Left colon (tissue), 2 donors: ENCODE results near the gene LSM12. TPM values are rescaled to one million over a fixed set of nuclear protein-coding genes. Genes with fewer than 3 reads are reported as not detected.
"Not testable (repeated sequence)": the region's sequence is repeated elsewhere in the genome, so short reads cannot be mapped to it uniquely, and the experiment has no call there.

ENCODE experiments used
- ATAC-seq: fragments of 200-7000 bp; cut with Tn5 transposase; one replicate; pipeline ENCODE4 v1.9.1; 2020; ENCODE audit warnings: mild to moderate bottlenecking, moderate library complexity
- DNase-seq, 2 donors: peaks; one replicate each; pipeline ENCODE4 v3.0.0-alpha.2; 2020
- intact Hi-C, 2 donors: fragments of 100-400 bp; cut with DNase I in 1 of 2; cut with micrococcal nuclease in 1 of 2; formaldehyde crosslinking; loops; one replicate each; pipeline versions ENCODE4 v1.11.2 to v1.14.0; 2022; cut with DNase I, micrococcal nuclease
- total RNA-seq, 2 donors: library from RNA; stranded (reverse); fragmentation: NEBNext Ultra II Directional; extraction: Animal tissue kit (Norgen Biotek cat#: 25700); gene quantifications; one replicate each; pipeline ENCODE4 v1.2.1, GENCODE V29; 2021
- donor health status: DM: no; HTN: no; CAD: no.
- donor health status: DM: yes; HTN: yes; CAD: no.

The LSM12 gene
- total RNA-seq, 2 donors from 2014 or later: 43.4 to 59.7 TPM

DNA sequence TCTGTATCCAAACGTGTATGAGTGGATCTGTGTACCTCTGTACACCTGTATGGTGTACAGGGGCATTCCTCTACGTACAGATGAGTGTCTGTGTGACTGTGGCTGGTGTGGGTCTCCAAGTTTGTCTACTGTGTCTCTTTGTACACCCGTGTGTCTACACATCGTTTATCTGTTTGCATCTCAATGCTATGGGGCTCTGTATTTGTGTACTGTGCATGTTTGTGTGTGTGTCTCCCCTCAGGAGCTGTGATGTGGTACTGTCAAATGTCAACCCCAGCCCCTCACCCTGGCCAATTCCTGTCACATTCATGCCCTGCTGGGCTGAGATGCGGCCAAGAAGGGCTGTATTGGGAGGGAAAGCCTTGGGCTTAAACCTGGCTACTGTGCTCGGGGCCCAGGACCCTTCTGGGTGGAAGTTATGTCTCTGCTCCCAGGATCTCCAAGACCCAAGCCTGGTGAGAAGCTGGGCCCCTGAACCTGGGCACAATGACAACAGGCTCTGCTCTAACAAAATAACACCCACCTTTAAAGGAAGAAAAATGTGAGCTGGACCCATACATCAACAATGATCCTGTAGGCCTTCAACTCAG lies 65.5 kb downstream of the LSM12 start:
- no peak for ATAC-seq
- DNase-seq: no peak
- intact Hi-C loops: no loop called here

DNA sequence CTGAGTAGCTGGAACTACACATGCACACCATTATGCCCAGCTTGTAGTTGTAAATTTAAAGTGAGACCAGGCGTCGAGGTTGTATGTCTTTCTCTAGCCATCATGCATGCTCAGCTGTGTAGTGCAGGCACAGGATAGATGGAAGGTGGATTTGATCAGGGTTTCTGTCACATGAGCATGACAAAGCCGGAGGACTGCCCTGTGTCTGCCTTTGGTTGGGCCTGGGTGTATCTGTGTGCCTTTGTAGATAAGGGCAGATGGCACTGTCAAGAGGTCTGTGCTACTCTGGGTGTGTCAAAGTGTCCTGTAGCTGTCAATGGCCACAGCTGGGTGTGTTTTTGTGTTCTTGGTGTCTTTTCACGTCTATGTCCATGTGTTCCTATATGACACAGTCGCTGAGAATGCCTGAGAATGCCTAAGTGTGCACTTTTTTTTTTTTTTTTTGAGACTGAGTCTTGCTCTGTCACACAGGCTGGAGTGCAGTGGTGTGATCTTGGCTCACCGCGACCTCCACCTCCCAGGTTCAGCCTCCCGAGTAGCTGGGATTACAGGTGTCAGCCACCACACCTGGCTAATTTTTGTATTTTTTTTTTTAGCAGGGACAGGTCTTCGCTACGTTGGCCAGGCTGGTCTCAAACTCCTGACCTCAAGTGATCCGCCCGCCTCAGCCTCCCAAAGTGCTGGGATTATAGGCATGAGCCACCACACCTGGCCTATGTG lies 66.2 kb downstream of the LSM12 start:
- no peak for ATAC-seq
- no peak for DNase-seq
- intact Hi-C loops: no loop called here

DNA sequence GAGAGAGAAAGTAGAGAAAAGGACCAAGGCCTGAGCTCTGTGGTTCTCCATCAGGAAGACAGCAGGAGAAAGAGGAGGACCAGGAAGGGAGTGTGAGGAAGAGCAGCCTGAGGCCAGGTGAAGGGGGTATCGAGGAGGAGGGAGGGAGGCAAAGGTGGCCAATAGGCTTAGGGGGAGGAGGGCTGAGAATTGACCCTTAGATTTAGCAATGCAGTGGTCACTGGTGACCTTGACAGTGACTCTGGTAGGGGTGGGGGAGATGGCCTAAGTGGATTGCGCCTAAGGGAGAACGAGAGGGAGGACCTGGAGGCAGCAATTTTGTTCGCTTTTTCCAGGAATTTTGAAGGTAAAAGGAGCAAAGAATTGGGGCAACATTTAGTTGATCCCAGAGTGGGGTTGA lies 67.4 kb downstream of the LSM12 start:
- intact Hi-C loops: loop anchor here in 1 of 2 donors (10.0 kb wide), 1 partner anchor 54 kb away; the partner anchor contains the start of gene PPY
- ATAC-seq (no peak), DNase-seq (no peak)

DNA sequence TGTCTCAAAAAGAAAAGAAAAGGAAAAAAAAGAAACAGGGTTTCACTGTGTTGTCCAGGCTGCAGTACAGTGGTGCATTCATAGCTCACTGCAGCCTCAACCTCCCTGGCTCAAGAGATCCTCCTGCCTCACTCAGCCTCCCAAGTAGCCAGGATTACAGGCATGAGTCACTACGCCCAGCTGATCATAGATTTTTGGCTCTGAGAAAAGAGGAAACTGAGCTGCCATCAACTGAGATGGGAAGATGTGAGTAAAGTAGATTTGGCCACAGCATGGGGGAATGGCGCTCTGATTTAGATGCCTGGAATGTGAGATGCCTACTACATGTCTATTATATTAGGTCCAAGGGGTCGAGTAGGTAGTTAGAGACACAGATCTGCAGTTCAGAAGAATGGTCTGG lies 67.9 kb downstream of the LSM12 start:
- DNase-seq (no peak), ATAC-seq (no peak)
- intact Hi-C loops: loop anchor here in 1 of 2 donors (10.0 kb wide), 1 partner anchor 54 kb away; the partner anchor contains the start of gene PPY

DNA sequence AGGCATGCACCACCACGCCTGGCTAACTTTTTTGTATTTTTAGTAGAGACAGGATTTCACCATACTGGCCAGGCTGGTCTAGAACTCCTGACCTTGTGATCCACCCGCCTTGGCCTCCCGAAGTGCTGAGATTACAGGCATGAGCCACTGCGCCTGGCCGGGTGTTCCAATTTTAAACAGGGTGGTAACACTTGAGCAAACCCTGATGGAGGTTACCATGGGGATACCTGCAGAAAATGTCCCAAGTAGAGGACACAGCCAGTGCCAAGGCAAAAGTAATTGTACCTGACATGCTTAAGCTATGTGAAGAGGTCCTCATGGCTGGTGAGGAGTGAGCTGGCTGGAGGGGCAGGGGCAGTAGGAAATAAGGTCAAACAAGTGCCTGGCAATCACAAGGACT lies 69.3 kb downstream of the LSM12 start:
- ATAC-seq, DNase-seq: not testable (repeated sequence)
- intact Hi-C loops: loop anchor here in 1 of 2 donors (10.0 kb wide), 1 partner anchor 52 kb away; the partner anchor contains the start of gene PPY

DNA sequence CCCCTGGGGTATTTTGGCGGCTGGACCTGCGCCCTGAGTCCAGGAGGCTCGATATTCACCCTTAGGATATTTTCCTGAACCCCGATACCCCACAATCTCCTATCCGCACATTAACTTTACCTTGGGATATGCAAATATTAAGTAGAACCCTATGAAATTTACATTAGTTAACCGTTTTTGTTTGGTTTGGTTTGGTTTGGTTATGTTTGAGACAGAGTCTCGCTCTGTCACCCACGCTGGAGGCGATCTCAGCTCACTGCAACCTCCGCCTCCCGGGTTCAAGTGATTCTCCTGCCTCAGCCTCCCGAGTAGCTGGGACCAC lies 71.4 kb downstream of the LSM12 start:
- no peak for ATAC-seq
- DNase-seq: no peak
- intact Hi-C loops: loop anchor here in 1 of 2 donors (10.0 kb wide), 1 partner anchor 50 kb away; the partner anchor contains the start of gene PPY

DNA sequence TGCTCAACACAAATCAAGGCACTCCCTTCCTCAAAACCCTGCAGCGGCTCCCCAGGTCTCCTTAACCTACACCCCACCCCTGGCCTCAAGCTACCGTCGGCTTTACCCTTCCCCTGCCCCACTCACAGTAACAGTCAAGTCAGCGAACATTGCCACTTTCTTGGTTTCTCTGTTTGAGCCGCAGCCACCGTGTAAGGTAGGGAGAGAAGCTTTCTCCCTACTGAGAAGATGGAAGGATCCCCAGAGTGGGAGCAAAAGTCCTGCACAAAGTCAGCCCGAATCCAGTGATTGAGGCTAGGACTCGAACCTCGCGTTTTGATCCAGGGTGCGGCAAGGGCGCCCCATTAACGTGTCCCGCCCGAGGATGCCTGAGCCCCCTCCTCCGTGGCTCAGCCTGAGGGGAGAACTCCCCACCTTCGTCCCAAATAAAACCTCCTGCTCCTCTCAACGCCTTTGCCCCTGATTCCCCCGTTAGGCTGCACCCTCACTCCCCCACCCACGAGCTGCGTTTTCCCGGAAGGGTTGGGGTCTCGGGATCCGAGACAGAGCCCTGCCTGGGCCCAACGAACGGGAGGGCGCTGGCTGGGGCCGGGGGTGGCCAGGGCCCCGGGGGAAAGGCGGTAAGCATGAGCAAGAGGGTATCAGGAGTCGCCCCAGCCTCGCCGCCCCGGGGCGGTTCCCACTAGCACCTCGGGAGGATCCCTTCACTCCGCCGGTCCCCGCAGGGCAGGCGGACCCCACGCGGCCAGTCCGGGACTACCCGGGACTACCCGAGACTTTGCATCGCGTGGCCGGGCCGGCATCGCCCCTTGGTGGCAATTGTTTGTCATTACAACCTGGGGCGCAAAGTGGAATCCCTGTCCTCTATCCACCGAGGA lies 72.0 kb downstream of the LSM12 start:
- intact Hi-C loops: loop anchor here in 1 of 2 donors (10.0 kb wide), 1 partner anchor 50 kb away; the partner anchor contains the start of gene PPY
- peak; percentile 85 for ATAC-seq

DNA sequence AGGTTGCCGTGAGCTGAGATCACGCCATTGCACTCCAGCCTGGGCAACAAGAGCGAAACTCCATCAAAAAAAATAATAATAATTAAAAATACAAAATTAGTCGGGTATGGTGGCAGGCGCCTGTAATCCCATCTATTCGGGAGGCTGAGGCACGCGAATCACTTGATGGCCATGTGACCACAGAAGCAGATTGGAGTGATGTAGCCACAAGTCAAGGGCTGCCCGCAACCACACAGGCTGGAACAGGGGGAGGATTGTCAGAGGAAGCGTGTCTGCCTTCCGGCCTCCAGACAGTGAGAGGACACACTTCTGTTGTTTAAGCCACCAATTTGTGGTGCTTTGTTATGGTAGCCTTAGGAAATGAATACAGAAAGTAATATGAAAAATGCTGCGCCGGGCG lies 73.8 kb downstream of the LSM12 start:
- DNase-seq: no peak
- intact Hi-C loops: loop anchor here in 1 of 2 donors (10.0 kb wide), 1 partner anchor 48 kb away; the partner anchor contains the start of gene PPY
- ATAC-seq: no peak

More for the DNA sequence above, 72.0 kb downstream of the LSM12 start:
- DNase-seq: peak in 1 of 2 donors; percentile 57

DNA sequence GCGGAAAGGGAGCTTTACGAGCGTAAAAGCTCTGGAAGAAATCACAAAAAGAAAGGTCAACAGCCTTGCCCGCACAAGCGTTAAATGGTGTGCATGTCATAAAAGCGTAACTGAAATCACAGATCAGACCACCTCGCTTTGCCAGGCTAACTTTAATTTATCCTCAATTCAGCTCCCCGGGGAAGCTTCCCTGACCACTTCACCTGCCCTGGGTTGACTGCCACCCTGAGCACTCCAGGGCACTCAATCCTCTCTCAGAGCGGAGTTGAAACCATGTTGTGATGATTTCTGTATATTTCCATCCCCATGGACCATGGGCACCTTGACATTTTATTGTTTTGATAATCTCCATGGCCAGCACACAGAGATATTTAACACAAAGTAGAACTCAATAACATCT lies 78.2 kb downstream of the LSM12 start:
- intact Hi-C loops: no loop called here
- DNase-seq (no peak), ATAC-seq (no peak)

DNA sequence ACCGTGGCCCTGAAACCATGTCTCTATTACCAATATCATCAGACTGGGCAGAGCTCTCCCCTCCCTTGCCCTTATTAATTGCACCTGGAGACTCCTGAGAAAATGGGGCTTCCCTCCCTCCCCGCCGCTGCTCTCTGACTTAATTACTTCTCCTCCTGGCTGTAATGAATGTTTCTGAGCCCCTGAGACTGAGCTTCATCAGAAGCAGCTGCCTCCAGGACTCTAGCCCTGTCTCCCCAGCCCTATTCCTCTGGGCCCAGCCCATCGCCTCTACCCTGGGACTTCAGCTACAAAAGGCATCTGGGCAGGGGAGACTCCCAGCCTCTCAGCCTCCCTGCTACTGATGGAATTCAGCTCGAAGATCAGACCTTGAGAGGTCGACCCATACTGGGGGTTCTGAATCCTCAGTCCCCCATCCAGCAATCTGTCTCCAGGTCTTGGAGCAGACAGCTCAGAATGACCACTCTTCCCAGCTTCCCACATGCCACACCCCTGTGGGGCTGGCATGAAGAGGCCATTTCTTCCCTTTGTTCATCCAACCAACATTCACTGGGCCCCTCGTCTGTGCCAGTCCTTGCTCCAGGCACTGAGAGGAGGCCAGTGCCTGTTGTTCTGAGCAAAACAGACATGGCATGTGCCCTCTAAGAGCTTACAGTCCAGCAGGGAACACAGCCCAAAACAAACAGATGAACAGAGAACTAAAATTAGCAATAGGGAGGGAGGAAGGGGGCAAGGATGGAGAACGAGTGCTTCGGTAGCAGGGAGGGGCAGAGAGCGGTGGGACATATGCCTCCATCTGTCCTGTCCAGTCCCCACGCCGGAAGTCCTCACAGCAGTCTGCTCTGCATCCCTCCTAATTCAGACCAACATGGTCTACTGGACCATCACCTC lies 79.1 kb downstream of the LSM12 start:
- ATAC-seq: no peak
- intact Hi-C loops: no loop called here
- DNase-seq: no peak

DNA sequence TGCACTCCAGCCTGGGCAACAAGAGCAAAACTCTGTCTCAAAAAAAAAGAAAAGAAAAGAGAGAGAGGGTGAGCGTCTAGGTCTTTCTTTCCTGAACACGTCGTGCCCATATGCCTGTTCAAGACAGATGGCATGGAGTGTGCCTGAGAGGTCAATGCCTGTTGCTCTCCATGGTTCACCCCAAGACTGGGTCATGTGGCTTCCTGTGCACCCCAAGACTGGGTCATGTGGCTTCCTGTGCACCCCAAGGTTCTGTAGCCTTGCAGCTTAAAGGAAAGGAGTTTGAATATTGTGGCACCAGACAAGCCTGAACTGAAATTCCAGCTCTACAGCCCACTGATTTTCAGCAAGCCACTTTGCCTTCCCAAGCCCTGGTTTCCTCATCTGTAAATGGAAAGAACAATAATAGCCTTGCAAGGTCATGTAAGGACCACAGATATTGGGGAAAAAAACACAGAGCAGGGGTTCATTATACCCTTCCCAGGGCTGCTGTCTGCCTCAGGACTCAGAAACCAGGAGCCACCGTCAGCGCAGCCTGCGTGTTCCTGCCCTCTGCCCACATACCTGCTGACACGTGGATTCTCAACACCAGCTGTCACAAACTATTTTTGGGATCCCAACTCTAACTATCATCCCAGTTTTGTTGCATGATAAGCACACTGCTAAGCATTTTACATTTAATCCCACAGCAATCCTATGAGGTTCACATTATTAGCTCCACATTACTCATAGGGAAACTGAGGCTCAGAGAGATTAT lies 80.1 kb downstream of the LSM12 start:
- intact Hi-C loops: no loop called here
- no peak for DNase-seq
- ATAC-seq: no peak

DNA sequence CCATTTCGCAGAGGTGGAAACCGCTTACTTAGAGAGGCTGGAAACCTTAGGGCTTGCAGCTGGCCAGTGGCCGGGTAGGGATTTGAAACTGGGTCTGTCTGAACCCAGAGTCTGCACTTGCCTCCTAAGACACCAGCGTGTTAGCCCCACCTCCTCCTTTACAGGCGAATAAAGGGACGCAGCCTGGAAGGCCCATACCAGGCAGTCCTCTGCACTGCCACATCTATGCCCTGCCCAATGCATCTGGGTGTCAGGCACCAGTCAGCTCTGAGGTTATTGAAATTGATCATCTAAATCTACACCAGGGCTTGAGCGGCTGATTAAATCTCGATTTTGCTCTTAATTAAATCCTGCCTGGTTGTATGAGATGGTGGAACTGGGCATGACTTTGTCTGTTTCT lies 82.0 kb downstream of the LSM12 start:
- intact Hi-C loops: no loop called here
- peak; percentile 44 for ATAC-seq
- DNase-seq: no peak

Other genes starting within 250 kb of the LSM12 start
- 1 to 10 TPM; 3.7 to 4.0 TPM for gene MPP3, start 233.5 kb downstream of the LSM12 start, total RNA-seq
- under 1 TPM; 0.27 to 0.87 TPM for gene CD300LG, start 219.5 kb downstream of the LSM12 start, total RNA-seq
- gene MPP2, start 159.1 kb downstream of the LSM12 start, total RNA-seq: 1 to 10 TPM in 1 of 2 donors, under 1 TPM in 1; 0.49 to 2.6 TPM
- gene PPY, start 124.2 kb downstream of the LSM12 start, total RNA-seq: 1 to 10 TPM in 1 of 2 donors, not detected in 1; 2.0 TPM
- gene PYY, start 112.7 kb downstream of the LSM12 start, total RNA-seq: 10 to 100 TPM; 61.2 to 79.7 TPM
- 10 to 100 TPM in 1 of 2 donors, 1 to 10 TPM in 1; 9.2 to 13.8 TPM for gene NAGS, start 62.0 kb downstream of the LSM12 start, total RNA-seq
- 10 to 100 TPM; 25.9 to 30.4 TPM for gene TMEM101, start 51.7 kb downstream of the LSM12 start, total RNA-seq
- 10 to 100 TPM; 31.2 to 38.2 TPM for gene G6PC3, start 4.1 kb upstream of the LSM12 start, total RNA-seq
- 10 to 100 TPM; 13.8 to 42.8 TPM for gene HDAC5, start 57.0 kb upstream of the LSM12 start, total RNA-seq
- 1 to 10 TPM in 1 of 2 donors, under 1 TPM in 1; 0.78 to 3.6 TPM for gene HROB, start 75.3 kb upstream of the LSM12 start, total RNA-seq
- gene ASB16, start 104.0 kb upstream of the LSM12 start, total RNA-seq: under 1 TPM in 1 of 2 donors, not detected in 1; 0.56 TPM
- gene TMUB2, start 120.3 kb upstream of the LSM12 start, total RNA-seq: 10 to 100 TPM; 44.8 to 51.8 TPM
- 10 to 100 TPM; 80.0 to 82.3 TPM for gene ATXN7L3, start 133.2 kb upstream of the LSM12 start, total RNA-seq
- gene UBTF, start 153.0 kb upstream of the LSM12 start, total RNA-seq: 10 to 100 TPM; 61.1 to 69.6 TPM
- not detected for gene SLC4A1, start 201.5 kb upstream of the LSM12 start, total RNA-seq
- gene RUNDC3A, start 241.9 kb upstream of the LSM12 start, total RNA-seq: 1 to 10 TPM in 1 of 2 donors, under 1 TPM in 1; 0.46 to 1.5 TPM